Testis (tissue), 3 donors: ENCODE results near the gene POLN. TPM values are rescaled to one million over a fixed set of nuclear protein-coding genes. Genes with fewer than 3 reads are reported as not detected.

Experiments
- DNase-seq: peaks from one replicate; pipeline ENCODE4 v3.0.0-alpha.2; 2019
- H3K27ac ChIP-seq, 2 donors: fragments of 200-600 bp; sonication (generic); one replicate each; pipeline ENCODE4 v1.5.1; 2019
- H3K27me3 ChIP-seq: fragments of 200-600 bp; sonication (generic); one replicate; pipeline ENCODE4 v1.5.1; 2019
- H3K36me3 ChIP-seq: fragments of 200-600 bp; sonication (generic); one replicate; pipeline ENCODE4 v1.5.1; 2017; ENCODE audit warnings: low read depth; ENCODE audit errors: missing control alignments
- H3K4me1 ChIP-seq: fragments of 200-600 bp; sonication (generic); one replicate; pipeline ENCODE4 v1.5.1; 2019
- H3K4me3 ChIP-seq, 2 donors: fragments of 200-600 bp; sonication (generic); one replicate each; pipeline ENCODE4 v1.5.1; 2017 to 2019
- H3K9me3 ChIP-seq: fragments of 200-600 bp; sonication (generic); one replicate; pipeline ENCODE4 v1.5.1; 2017
- CTCF ChIP-seq, 3 experiments: fragments of 450-650 bp in 2 of 3; fragments of 200-600 bp in 1 of 3; sonication (generic) in 1 of 3; IDR thresholded peaks; one replicate each; pipeline ENCODE4 v1.5.1; 2016 to 2019; ENCODE audit warnings: antibody characterized with exemption in 3 of 3, mild to moderate bottlenecking in 2 of 3, moderate library complexity in 1 of 3
- POLR2A ChIP-seq: fragments of 450-650 bp; IDR thresholded peaks from one replicate; pipeline ENCODE4 v1.6.1; 2017; ENCODE audit warnings: antibody characterized with exemption, mild to moderate bottlenecking, moderate library complexity
- WGBS, 2 donors: methylation state at CpG; one replicate each; pipeline ENCODE4 v1.1.5; 2018; 5-methylcytosine and 5-hydroxymethylcytosine counted together
- intact Hi-C: fragments of 100-400 bp; cut with DNase I; formaldehyde crosslinking; loops from one replicate; pipeline ENCODE4 v1.15.1; 2023; ENCODE audit warnings: low total_unique reads
- polyA plus RNA-seq: library from polyadenylated mRNA; stranded (reverse); fragments of 350-450 nt; fragmentation: Illumina TruSeq; extraction: RNeasy Lipid Tissue Mini Kit (QIAGEN cat#74804); gene quantifications from one replicate; pipeline ENCODE4 v1.2.3, GENCODE V29; 2014; ENCODE audit warnings: low read depth, low replicate concordance; ENCODE audit not compliant: insufficient read depth
- total RNA-seq, 2 donors: library from RNA; depleted of rRNA; stranded (reverse); fragments of >200 nt; gene quantifications; one replicate each; pipeline ENCODE4 v1.2.3, GENCODE V29; 2016

POLN gene
- total and polyA plus RNA-seq, 3 donors from 2014 or later = 12.2 to 23.7 (median 22.9) TPM

GRCh38 chr4:2289311-2289954, 47.5 kb upstream of the POLN start:
- intact Hi-C loops = no loop called here
- H3K27me3 ChIP-seq = no peaks in the 10 kb centered on the region
- DNase-seq = no peak
- no peaks in the 10 kb centered on the region for H3K36me3 ChIP-seq
- no peak for TF ChIP-seq POLR2A
- TF ChIP-seq CTCF (IDR thresholded peaks at IDR 0.05) = no peak
- WGBS, 2 donors = 95 to 97% methylated on average over 7 to 14 of the region's 14 CpGs
- no peak overlapping the region for H3K27ac ChIP-seq
- H3K4me3 ChIP-seq = no peak overlapping the region
- no peaks in the 10 kb centered on the region for H3K9me3 ChIP-seq
- no peaks in the 10 kb centered on the region for H3K4me1 ChIP-seq

GRCh38 chr4:2288051-2288541, 46.2 kb upstream of the POLN start:
- DNase-seq = no peak
- intact Hi-C loops = no loop called here
- H3K4me1 ChIP-seq = no peaks in the 10 kb centered on the region
- H3K27ac ChIP-seq = no peak overlapping the region
- no peaks in the 10 kb centered on the region for H3K27me3 ChIP-seq
- TF ChIP-seq CTCF (IDR thresholded peaks at IDR 0.05) (no peak), POLR2A (no peak)
- whole genome bisulfite sequencing, 2 donors = 87 to 91% methylated on average over 7 to 10 of the region's 10 CpGs
- H3K36me3 ChIP-seq = no peaks in the 10 kb centered on the region
- no peak overlapping the region for H3K4me3 ChIP-seq
- H3K9me3 ChIP-seq = no peaks in the 10 kb centered on the region

- no peak overlapping the region for H3K4me3 ChIP-seq
- H3K9me3 ChIP-seq = no peaks in the 10 kb centered on the region
- no peak for DNase-seq
- intact Hi-C loops = no loop called here
- H3K27me3 ChIP-seq = no peaks in the 10 kb centered on the region
- H3K36me3 ChIP-seq = no peaks in the 10 kb centered on the region
- 87 to 88% methylated on average over 3 to 9 of the region's 9 CpGs for WGBS, 2 donors
- TF ChIP-seq CTCF (IDR thresholded peaks at IDR 0.05) (no peak), POLR2A (no peak)
- H3K4me1 ChIP-seq = no peaks in the 10 kb centered on the region
- no peak overlapping the region for H3K27ac ChIP-seq
These were observed 45.6 kb upstream of the POLN start for GRCh38 chr4:2287594-2287915.

- no peak for DNase-seq
- Histone ChIP-seq H3K27ac (no peak overlapping the region), H3K4me3 (no peak overlapping the region), H3K36me3 (no peaks in the 10 kb centered on the region), H3K27me3 (no peaks in the 10 kb centered on the region), H3K4me1 (no peaks in the 10 kb centered on the region), H3K9me3 (no peaks in the 10 kb centered on the region)
- WGBS, 2 donors = 88 to 94% methylated on average over 15 to 19 of the region's 19 CpGs
- no peak for TF ChIP-seq POLR2A
- TF ChIP-seq CTCF (IDR thresholded peaks at IDR 0.05) = no peak
- intact Hi-C loops = no loop called here
These were observed 45.1 kb upstream of the POLN start for GRCh38 chr4:2286904-2287593.
